ENCODE results near the gene ZNF385A.

DNA sequence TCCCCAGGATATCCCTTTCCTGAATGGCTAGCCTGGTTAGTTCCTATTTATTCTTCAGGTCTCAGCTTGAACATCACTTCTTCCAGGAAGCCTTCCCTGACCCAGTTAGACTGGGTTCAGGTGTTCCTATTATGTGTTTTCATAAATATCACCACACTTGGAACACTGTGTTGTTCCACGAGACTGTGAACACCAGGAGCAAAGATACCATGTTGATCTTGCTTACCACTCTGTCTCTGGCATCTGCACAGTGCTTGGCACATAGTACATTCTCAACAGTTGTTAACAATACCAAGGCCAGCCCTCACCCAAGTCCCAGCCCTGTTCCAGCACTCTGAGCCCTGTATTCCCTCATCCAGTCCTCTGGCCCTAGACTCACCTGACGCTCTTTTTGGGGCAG lies 13.7 kb upstream of the ZNF385A start:
- TF ChIP-seq KDM4B (IDR thresholded peaks at IDR 0.05; ENCODE audit: borderline replicate concordance in 2 of 2, low read depth in 1 of 2) (no peak), RAD51 (IDR thresholded peaks at IDR 0.05; ENCODE audit: borderline replicate concordance, low read depth) (no peak), ZBTB8A (IDR thresholded peaks at IDR 0.05; ENCODE audit: partially characterized antibody) (no peak), POLR2A (conservative IDR thresholded peaks at IDR 0.05) (no peak), MCM5 (IDR thresholded peaks at IDR 0.05; ENCODE audit: low read depth) (no peak), IRF2 (CRISPR knock-in tag; IDR thresholded peaks at IDR 0.05) (no peak)
- TF ChIP-seq, protein P1, sequence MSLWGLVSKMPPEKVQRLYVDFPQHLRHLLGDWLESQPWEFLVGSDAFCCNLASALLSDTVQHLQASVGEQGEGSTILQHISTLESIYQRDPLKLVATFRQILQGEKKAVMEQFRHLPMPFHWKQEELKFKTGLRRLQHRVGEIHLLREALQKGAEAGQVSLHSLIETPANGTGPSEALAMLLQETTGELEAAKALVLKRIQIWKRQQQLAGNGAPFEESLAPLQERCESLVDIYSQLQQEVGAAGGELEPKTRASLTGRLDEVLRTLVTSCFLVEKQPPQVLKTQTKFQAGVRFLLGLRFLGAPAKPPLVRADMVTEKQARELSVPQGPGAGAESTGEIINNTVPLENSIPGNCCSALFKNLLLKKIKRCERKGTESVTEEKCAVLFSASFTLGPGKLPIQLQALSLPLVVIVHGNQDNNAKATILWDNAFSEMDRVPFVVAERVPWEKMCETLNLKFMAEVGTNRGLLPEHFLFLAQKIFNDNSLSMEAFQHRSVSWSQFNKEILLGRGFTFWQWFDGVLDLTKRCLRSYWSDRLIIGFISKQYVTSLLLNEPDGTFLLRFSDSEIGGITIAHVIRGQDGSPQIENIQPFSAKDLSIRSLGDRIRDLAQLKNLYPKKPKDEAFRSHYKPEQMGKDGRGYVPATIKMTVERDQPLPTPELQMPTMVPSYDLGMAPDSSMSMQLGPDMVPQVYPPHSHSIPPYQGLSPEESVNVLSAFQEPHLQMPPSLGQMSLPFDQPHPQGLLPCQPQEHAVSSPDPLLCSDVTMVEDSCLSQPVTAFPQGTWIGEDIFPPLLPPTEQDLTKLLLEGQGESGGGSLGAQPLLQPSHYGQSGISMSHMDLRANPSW (CRISPR knock-in tag; IDR thresholded peaks at IDR 0.05) = no peak
